ENCODE results near the gene NEK10. TPM values are rescaled to one million over a fixed set of nuclear protein-coding genes. Genes with fewer than 3 reads are reported as not detected.

The NEK10 gene
- total and polyA plus RNA-seq, 3 donors from 2014 or later = 29.5 to 83.2 (median 56.9) TPM

- Histone ChIP-seq H3K9me3 (no peaks in the 10 kb centered on the region), H3K36me3 (ENCODE audit: low read depth, missing control alignments) (no peaks in the 10 kb centered on the region), H3K4me1 (peaks cover 6% of the 10 kb centered on the region), H3K4me3 (no peak overlapping the region), H3K27ac (no peak overlapping the region), H3K27me3 (no peaks in the 10 kb centered on the region)
- no peak for DNase-seq
- intact Hi-C loops (cut with DNase I; ENCODE audit: low total_unique reads) = no loop called here
- whole genome bisulfite sequencing, 2 donors = 64% methylated on average over 5 of the region's 5 CpGs
- no peak for TF ChIP-seq POLR2A (IDR thresholded peaks at IDR 0.05)
- no peak for TF ChIP-seq CTCF (IDR thresholded peaks at IDR 0.05)
Measured at GRCh38 chr3:27079427-27080257, 289.5 kb downstream of the NEK10 start.

- TF ChIP-seq CTCF (IDR thresholded peaks at IDR 0.05) = no peak
- TF ChIP-seq POLR2A (IDR thresholded peaks at IDR 0.05) = no peak
- Histone ChIP-seq H3K9me3 (no peaks in the 10 kb centered on the region), H3K4me1 (peaks cover 6% of the 10 kb centered on the region), H3K27me3 (no peaks in the 10 kb centered on the region), H3K4me3 (no peak overlapping the region), H3K36me3 (ENCODE audit: low read depth, missing control alignments) (no peaks in the 10 kb centered on the region), H3K27ac (no peak overlapping the region)
- WGBS, 2 donors = 63% methylated on average over 5 of the region's 5 CpGs
- DNase-seq = no peak
- intact Hi-C loops (cut with DNase I; ENCODE audit: low total_unique reads) = no loop called here
Measured at GRCh38 chr3:27078246-27078913, 290.8 kb downstream of the NEK10 start.

DNA sequence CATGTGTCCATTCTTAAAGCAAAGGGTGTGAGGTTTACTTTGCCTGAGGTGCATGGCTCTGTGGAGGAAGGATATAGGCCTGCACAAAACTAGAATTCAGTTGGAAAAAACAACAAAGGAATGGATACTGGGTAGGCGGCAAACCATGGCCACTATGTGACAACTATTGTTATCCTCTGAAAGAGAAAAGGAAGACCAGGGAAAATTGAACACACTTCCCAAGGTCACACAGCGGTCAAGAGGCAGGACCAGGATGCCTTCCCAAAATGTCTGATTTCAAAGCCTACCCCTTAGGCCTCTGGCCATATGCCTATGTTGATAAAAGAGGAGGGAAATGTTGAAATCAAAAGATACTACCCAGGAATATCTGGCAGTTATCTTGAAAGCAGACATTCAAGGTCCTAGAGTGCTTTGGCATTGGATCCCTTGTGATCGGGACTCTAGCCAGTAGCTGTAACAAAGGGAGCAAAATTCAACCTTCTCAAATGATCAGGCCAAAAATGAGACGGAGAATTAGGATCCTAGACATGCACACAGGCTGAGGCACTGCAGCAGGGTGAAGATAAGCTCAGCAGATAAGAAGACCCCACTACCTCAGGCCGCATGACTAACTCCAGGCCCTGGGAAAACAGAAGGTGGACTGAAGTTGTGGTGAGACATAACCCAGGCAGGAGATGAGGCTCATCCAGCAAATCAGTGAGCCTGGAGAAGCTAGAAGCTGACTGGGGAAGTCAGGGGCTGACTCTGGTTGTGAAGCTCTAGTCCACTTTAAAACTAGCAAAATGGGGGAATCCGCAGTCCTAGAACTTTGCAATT lies 292.2 kb downstream of the NEK10 start:
- WGBS, 2 donors = 58 to 60% methylated on average over 6 of the region's 6 CpGs
- H3K27me3 ChIP-seq = no peaks in the 10 kb centered on the region
- DNase-seq = no peak
- no peak for TF ChIP-seq CTCF (IDR thresholded peaks at IDR 0.05)
- no peak for TF ChIP-seq POLR2A (IDR thresholded peaks at IDR 0.05)
- H3K4me1 ChIP-seq = peaks cover 6% of the 10 kb centered on the region
- intact Hi-C loops (cut with DNase I; ENCODE audit: low total_unique reads) = no loop called here
- no peak overlapping the region for H3K27ac ChIP-seq
- H3K9me3 ChIP-seq = no peaks in the 10 kb centered on the region
- H3K36me3 ChIP-seq (ENCODE audit: low read depth, missing control alignments) = no peaks in the 10 kb centered on the region
- no peak overlapping the region for H3K4me3 ChIP-seq

DNA sequence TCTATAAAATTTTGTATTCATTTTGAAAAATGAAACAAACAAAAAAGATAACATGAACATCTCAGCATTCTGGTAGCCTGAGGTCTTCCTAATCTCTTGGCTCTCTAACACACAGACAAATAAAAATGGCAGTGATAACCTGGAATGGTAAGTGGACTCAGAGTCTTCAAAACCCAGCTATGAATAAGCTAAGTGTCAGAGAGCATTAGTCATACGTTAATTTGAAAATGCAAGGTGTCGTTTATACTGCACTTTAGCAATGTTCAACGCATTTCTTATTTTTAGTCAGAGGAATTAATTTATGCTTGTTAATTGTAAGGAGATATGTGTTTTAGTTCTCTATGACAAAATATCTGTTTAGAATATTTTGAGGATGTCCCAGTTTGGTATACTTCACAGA lies 294.3 kb downstream of the NEK10 start:
- Histone ChIP-seq H3K27me3 (no peaks in the 10 kb centered on the region), H3K27ac (no peak overlapping the region), H3K4me3 (no peak overlapping the region), H3K4me1 (peaks cover 6% of the 10 kb centered on the region), H3K36me3 (ENCODE audit: low read depth, missing control alignments) (no peaks in the 10 kb centered on the region), H3K9me3 (no peaks in the 10 kb centered on the region)
- 92 to 93% methylated on average over 3 of the region's 3 CpGs for WGBS, 2 donors
- DNase-seq = no peak
- intact Hi-C loops (cut with DNase I; ENCODE audit: low total_unique reads) = no loop called here
- TF ChIP-seq CTCF (IDR thresholded peaks at IDR 0.05) (no peak), POLR2A (IDR thresholded peaks at IDR 0.05) (no peak)
